Right lobe of liver (tissue), 4 donors: ENCODE measurements around the gene AKAP8.

Source experiments
- POLR2A ChIP-seq: fragments of 450-650 bp; IDR thresholded peaks from one replicate; pipeline ENCODE4 v1.6.1; 2017; ENCODE audit warnings: antibody characterized with exemption, mild to moderate bottlenecking
- TF ChIP-seq, protein P1 (sequence below), 4 donors: fragments of 200-600 bp in 3 of 4; fragments of 450-650 bp in 1 of 4; IDR thresholded peaks; one replicate each; pipeline versions ENCODE4 v1.5.1 to v1.8.0; 2016 to 2022; ENCODE audit warnings: antibody characterized with exemption in 4 of 4, mild to moderate bottlenecking in 2 of 4
- donor health status: DM: no; HTN: no; CAD: no.
- donor health status: DM: no; HTN: no; CAD: no.
- donor health status: DM: no; HTN: yes; CAD: no.

DNA sequence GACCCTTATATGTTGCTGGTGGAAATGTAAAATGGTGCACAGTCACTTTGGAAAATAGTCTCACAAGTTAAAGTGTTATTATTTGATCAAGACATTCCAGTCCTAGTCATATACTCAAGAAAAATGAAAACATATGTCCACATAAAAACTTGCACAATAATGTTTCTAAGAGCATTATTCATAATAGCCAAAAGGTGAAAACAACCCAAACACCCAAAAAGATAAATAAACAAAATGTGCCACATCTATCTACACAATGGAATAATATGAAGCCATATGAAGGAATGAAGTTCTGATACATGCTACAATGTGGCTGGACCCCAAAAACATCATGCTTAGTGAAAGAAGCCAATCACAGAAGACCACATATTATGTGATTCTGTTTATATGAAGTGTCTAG is 14.4 kb upstream of the AKAP8 start:
- TF ChIP-seq, protein P1, sequence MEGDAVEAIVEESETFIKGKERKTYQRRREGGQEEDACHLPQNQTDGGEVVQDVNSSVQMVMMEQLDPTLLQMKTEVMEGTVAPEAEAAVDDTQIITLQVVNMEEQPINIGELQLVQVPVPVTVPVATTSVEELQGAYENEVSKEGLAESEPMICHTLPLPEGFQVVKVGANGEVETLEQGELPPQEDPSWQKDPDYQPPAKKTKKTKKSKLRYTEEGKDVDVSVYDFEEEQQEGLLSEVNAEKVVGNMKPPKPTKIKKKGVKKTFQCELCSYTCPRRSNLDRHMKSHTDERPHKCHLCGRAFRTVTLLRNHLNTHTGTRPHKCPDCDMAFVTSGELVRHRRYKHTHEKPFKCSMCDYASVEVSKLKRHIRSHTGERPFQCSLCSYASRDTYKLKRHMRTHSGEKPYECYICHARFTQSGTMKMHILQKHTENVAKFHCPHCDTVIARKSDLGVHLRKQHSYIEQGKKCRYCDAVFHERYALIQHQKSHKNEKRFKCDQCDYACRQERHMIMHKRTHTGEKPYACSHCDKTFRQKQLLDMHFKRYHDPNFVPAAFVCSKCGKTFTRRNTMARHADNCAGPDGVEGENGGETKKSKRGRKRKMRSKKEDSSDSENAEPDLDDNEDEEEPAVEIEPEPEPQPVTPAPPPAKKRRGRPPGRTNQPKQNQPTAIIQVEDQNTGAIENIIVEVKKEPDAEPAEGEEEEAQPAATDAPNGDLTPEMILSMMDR (IDR thresholded peaks at IDR 0.05): no peak
- TF ChIP-seq POLR2A: no peak
